GM18861 (cell line): ENCODE measurements around the gene TPGS1.
A peak's percentile ranks its signal among the peaks of the same experiment; 100 is the strongest.

Source experiments
- ATAC-seq: cut with Tn5 transposase; IDR thresholded peaks from one replicate; pipeline ENCODE4 v1.9.1; 2021; ENCODE audit not compliant: unreplicated experiment

TPGS1 gene

GRCh38 chr19:495081-495401 is 12.3 kb upstream of the TPGS1 start:
- no peak for ATAC-seq

GRCh38 chr19:495402-496111 is 11.7 kb upstream of the TPGS1 start:
- ATAC-seq = no peak

GRCh38 chr19:496112-496665 is 11.1 kb upstream of the TPGS1 start, which contains the start of gene MADCAM1:
Gene MADCAM1, plus strand, starts transcription at chr19:496486. Its CDS starts 14 bp downstream, at chr19:496500.
- ATAC-seq = no peak

GRCh38 chr19:496986-497385 is 10.3 kb upstream of the TPGS1 start:
- no peak for ATAC-seq

GRCh38 chr19:497491-497868 is 9.8 kb upstream of the TPGS1 start:
- ATAC-seq = no peak

GRCh38 chr19:497869-498510 is 9.3 kb upstream of the TPGS1 start:
- ATAC-seq = no peak

GRCh38 chr19:498511-498891 is 8.8 kb upstream of the TPGS1 start:
- ATAC-seq = no peak

- ATAC-seq = no peak
These were observed 8.2 kb upstream of the TPGS1 start for GRCh38 chr19:498977-499623.

- ATAC-seq = no peak
These were observed 5.7 kb upstream of the TPGS1 start for GRCh38 chr19:501646-502045.

GRCh38 chr19:504616-505015 is 2.7 kb upstream of the TPGS1 start:
- no peak for ATAC-seq

GRCh38 chr19:506404-507285 is 652 bp upstream of the TPGS1 start:
- ATAC-seq = peak; percentile 52

- ATAC-seq = no peak
These were observed 1.2 kb downstream of the TPGS1 start for GRCh38 chr19:508204-509150.

GRCh38 chr19:510606-511100 is 3.4 kb downstream of the TPGS1 start:
- ATAC-seq = peak; percentile 26

- no peak for ATAC-seq
These were observed 4.0 kb downstream of the TPGS1 start for GRCh38 chr19:511101-511851.

- ATAC-seq = no peak
These were observed 5.5 kb downstream of the TPGS1 start for GRCh38 chr19:512547-513365.

- ATAC-seq = no peak
These were observed 6.3 kb downstream of the TPGS1 start for GRCh38 chr19:513368-514165.

- ATAC-seq = no peak
These were observed 6.9 kb downstream of the TPGS1 start for GRCh38 chr19:514166-514663.
